ENCODE data around the gene TCF12.

DNA sequence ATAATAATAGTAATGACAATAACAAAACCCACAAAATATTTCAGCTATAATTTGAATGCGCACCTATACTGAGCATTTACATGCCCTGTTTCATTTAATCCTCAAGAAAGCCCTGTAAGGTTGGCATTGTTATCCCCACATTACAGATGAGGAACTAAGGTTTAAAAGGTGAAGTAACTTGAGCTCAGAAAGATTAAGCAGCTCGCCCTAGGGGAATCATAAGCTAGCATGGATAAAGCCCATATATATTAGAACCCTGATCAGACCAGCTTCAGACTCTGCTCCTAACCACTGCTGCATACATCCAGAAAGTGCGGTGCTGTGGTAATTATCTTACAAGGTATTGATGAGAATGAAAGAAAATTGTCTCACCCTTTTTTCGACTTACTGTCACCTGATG is 316.7 kb downstream of the TCF12 start:
- TF ChIP-seq CTCF (IDR thresholded peaks at IDR 0.05; ENCODE audit: low read length) (no peak), EZH2 (IDR thresholded peaks at IDR 0.05; ENCODE audit: borderline replicate concordance, low read length) (no peak)
